BLaER1 treated with 17β-estradiol and CSF1 and Interleukin-3, amounts not matched to agents 10 nM and 100 nM (cell line): Measurements from ENCODE around the gene KIAA1958.

Experiments
- H3K27ac ChIP-seq, 11 experiments: shearing (Covaris generic); formaldehyde crosslinking; 2 replicates each; pipeline ENCODE4 v1.8.1; 2022
- H3K27me3 ChIP-seq, 11 experiments: shearing (Covaris generic); formaldehyde crosslinking; 2 replicates each; pipeline ENCODE4 v1.8.1; 2022
- H3K36me3 ChIP-seq, 11 experiments: shearing (Covaris generic); formaldehyde crosslinking; 2 replicates each; pipeline ENCODE4 v1.8.1; 2022
- H3K4me1 ChIP-seq, 10 experiments: shearing (Covaris generic); formaldehyde crosslinking; 2 replicates each; pipeline ENCODE4 v1.8.1; 2022
- H3K4me2 ChIP-seq, 11 experiments: shearing (Covaris generic); formaldehyde crosslinking; 2 replicates each; pipeline ENCODE4 v1.8.1; 2022
- H3K4me3 ChIP-seq, 10 experiments: shearing (Covaris generic); formaldehyde crosslinking; 2 replicates each; pipeline ENCODE4 v1.8.1; 2022
- H3K9ac ChIP-seq, 11 experiments: shearing (Covaris generic); formaldehyde crosslinking; 2 replicates each; pipeline ENCODE4 v1.8.1; 2022
- H3K9me3 ChIP-seq, 11 experiments: shearing (Covaris generic); formaldehyde crosslinking; replicated peaks in 1 of 11; 2 replicates each; pipeline ENCODE4 v1.8.1; 2022
- H4K20me1 ChIP-seq, 11 experiments: shearing (Covaris generic); formaldehyde crosslinking; 2 replicates each; pipeline ENCODE4 v1.8.1; 2022
- Cebpa-rat ChIP-seq, 11 experiments: shearing (Covaris generic); IDR thresholded peaks; 2 replicates each; pipeline ENCODE4 v1.8.1; 2022

Gene KIAA1958, protein sequence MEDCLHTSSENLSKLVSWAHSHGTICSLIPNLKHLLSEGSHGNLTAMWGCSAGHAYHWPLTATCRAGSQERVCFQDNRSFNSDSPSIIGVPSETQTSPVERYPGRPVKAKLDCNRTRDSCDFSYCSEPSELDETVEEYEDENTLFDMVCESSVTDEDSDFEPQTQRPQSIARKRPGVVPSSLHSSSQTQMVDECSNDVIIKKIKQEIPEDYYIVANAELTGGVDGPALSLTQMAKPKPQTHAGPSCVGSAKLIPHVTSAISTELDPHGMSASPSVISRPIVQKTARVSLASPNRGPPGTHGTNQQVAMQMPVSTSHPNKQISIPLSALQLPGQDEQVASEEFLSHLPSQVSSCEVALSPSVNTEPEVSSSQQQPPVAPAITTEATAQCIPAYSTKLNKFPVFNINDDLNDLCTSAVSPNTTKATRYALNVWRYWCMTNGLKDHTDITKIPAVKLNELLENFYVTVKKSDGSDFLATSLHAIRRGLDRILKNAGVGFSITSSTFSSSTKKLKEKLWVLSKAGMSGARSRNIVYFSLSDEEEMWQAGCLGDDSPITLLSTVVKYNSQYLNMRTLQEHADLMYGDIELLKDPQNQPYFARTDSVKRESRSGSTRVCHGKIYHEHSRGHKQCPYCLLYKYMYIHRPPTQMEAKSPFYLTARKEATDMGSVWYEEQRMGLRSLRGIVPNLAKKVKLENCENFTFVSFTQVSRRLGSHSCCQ

GRCh38 chr9:112486221-112487007 lies at the start of gene KIAA1958:
Gene KIAA1958 (plus strand): TSS chr9:112486827. CDS start chr9:112574081, 87,254 bp downstream.
- H3K36me3 ChIP-seq, result peaks cover 0 to 13% (median 5%) of the 10 kb centered on the region in 11 experiments; a peak in 7 of 22 replicates
- H4K20me1 ChIP-seq, result peaks cover 0 to 36% (median 24%) of the 10 kb centered on the region in 11 experiments; a peak in 13 of 22 replicates
- H3K4me1 ChIP-seq, result peaks cover 21 to 39% (median 34%) of the 10 kb centered on the region in 10 experiments
- no peaks in the 10 kb centered on the region for H3K27me3 ChIP-seq
- peak within 1 kb of the TSS; percentile 39 to 96 (median 90); a peak in 21 of 22 replicates for H3K27ac ChIP-seq
- H3K4me3 ChIP-seq, result peak within 1 kb of the TSS; percentile 78 to 98 (median 96)
- no peaks in the 10 kb centered on the region for H3K9me3 ChIP-seq
- H3K4me2 ChIP-seq, result peak within 1 kb of the TSS; percentile 86 to 97 (median 94)
- H3K9ac ChIP-seq, result peak within 1 kb of the TSS; percentile 87 to 95 (median 92)
- no peak for TF ChIP-seq Cebpa-rat (IDR thresholded peaks at IDR 0.05)

DNA sequence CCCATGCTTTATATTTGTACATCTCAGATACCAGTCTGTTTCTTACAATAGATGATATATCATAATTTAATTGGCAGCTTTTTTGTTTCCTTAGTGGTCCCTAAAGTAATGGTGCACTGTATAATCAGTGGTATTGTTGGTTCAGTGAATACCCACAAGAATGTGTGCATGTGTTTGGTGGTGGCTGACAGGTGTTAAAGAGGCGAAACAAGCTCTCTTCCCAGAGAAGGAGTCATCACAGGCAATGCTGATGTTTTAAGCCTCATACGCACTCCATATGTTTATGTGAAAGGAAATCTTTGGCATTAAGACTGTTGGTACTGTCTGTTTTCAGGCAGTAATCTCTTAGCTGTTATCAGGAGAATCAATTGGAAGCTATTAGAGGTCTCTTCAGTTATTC lies 49.2 kb upstream of the KIAA1958 start:
- Histone ChIP-seq H3K36me3 (peaks cover 0 to 39% (median 9%) of the 10 kb centered on the region in 11 experiments; a peak in 11 of 22 replicates), H4K20me1 (no peaks in the 10 kb centered on the region), H3K9me3 (no peaks in the 10 kb centered on the region), H3K27me3 (no peaks in the 10 kb centered on the region), H3K9ac (no peak overlapping the region), H3K4me2 (no peak overlapping the region), H3K27ac (no peak overlapping the region), H3K4me1 (no peaks in the 10 kb centered on the region), H3K4me3 (no peak overlapping the region)
- TF ChIP-seq Cebpa-rat (IDR thresholded peaks at IDR 0.05), result no peak

GRCh38 chr9:112439171-112439570 lies 47.5 kb upstream of the KIAA1958 start:
- no peak overlapping the region for H3K27ac ChIP-seq
- no peak overlapping the region for H3K4me2 ChIP-seq

GRCh38 chr9:112439825-112440224 lies 46.8 kb upstream of the KIAA1958 start:
- H3K9me3 ChIP-seq, result no peaks in the 10 kb centered on the region
- H3K4me2 ChIP-seq, result no peak overlapping the region
- H3K27me3 ChIP-seq, result no peaks in the 10 kb centered on the region
- H3K27ac ChIP-seq, result no peak overlapping the region
- no peaks in the 10 kb centered on the region for H4K20me1 ChIP-seq
- H3K4me3 ChIP-seq, result no peak overlapping the region
- no peak overlapping the region for H3K9ac ChIP-seq
- peaks cover 0 to 33% (median 9%) of the 10 kb centered on the region in 11 experiments; a peak in 10 of 22 replicates for H3K36me3 ChIP-seq
- H3K4me1 ChIP-seq, result peaks cover 0 to 4% (median 2%) of the 10 kb centered on the region in 10 experiments; a peak in 9 of 20 replicates
- TF ChIP-seq Cebpa-rat (IDR thresholded peaks at IDR 0.05), result no peak

More at GRCh38 chr9:112439171-112439570, 47.5 kb upstream of the KIAA1958 start:
- no peaks in the 10 kb centered on the region for H4K20me1 ChIP-seq
- no peak overlapping the region for H3K4me3 ChIP-seq
- peaks cover 0 to 33% (median 9%) of the 10 kb centered on the region in 11 experiments; a peak in 10 of 22 replicates for H3K36me3 ChIP-seq
- no peaks in the 10 kb centered on the region for H3K27me3 ChIP-seq
- H3K9me3 ChIP-seq, result no peaks in the 10 kb centered on the region
- TF ChIP-seq Cebpa-rat (IDR thresholded peaks at IDR 0.05), result no peak
- no peak overlapping the region for H3K9ac ChIP-seq
- H3K4me1 ChIP-seq, result no peaks in the 10 kb centered on the region

GRCh38 chr9:112443200-112443599 lies 43.4 kb upstream of the KIAA1958 start:
- Histone ChIP-seq H3K4me3 (no peak overlapping the region), H3K36me3 (peaks cover 0 to 25% (median 4%) of the 10 kb centered on the region in 11 experiments; a peak in 8 of 22 replicates), H3K4me2 (no peak overlapping the region), H3K9me3 (no peaks in the 10 kb centered on the region), H3K4me1 (peaks cover 9 to 34% (median 15%) of the 10 kb centered on the region in 10 experiments; a peak in 13 of 20 replicates), H3K27ac (no peak overlapping the region), H3K9ac (no peak overlapping the region), H4K20me1 (no peaks in the 10 kb centered on the region), H3K27me3 (no peaks in the 10 kb centered on the region)
- TF ChIP-seq Cebpa-rat (IDR thresholded peaks at IDR 0.05), result no peak

DNA sequence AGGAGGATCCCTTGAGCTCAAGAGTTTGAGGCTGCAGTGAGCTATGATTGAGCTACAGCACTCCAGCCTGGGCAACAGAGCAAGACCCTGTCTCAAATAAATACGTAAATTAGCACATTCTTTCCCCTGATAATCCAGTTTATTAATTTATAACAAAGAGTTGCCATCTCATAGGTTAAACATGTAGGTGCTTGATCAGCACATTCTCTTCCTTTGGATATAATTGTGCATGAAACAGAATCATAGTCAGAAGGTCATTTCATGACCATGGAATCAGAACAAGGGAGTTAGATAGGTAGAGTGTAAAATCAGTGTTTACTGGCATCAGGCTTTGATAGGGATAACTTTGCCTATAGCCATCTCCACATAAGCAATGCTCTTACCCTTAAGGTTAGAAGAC lies 43.0 kb upstream of the KIAA1958 start:
- Histone ChIP-seq H3K9ac (no peak overlapping the region), H3K27ac (no peak overlapping the region), H3K9me3 (no peaks in the 10 kb centered on the region), H3K36me3 (peaks cover 0 to 25% (median 4%) of the 10 kb centered on the region in 11 experiments; a peak in 7 of 22 replicates), H3K4me3 (no peak overlapping the region), H3K27me3 (no peaks in the 10 kb centered on the region), H3K4me2 (no peak overlapping the region), H3K4me1 (peaks cover 9 to 34% (median 15%) of the 10 kb centered on the region in 10 experiments; a peak in 13 of 20 replicates), H4K20me1 (no peaks in the 10 kb centered on the region)
- TF ChIP-seq Cebpa-rat (IDR thresholded peaks at IDR 0.05), result no peak

DNA sequence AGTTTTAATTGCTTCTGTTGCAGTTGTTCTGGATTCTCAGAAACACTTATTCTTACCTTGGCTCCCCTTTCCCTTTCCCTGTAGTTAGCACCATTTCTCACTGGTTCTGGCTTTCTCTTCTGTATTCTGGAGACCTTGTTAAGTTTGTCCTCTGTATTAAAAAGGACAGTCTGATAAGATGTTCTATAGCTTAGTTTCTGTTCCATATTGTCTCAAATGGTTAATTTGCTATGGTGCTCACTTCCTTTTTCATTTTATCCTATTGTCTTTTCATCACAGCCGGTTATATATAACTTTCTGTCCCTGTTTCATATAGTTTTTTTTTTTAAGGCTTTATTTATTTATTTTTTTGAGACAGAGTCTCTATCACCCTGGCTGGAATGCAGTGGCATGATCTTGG lies 41.4 kb upstream of the KIAA1958 start:
- no peak for TF ChIP-seq Cebpa-rat (IDR thresholded peaks at IDR 0.05)
- Histone ChIP-seq H3K4me2 (peak overlapping the region in 5 of 11 experiments; percentile 7 to 43 (median 30); a peak in 8 of 22 replicates), H3K9me3 (no peaks in the 10 kb centered on the region)

GRCh38 chr9:112446080-112446479 lies 40.5 kb upstream of the KIAA1958 start:
- Histone ChIP-seq H3K27me3 (no peaks in the 10 kb centered on the region), H3K27ac (peak overlapping the region in 1 of 11 experiments; percentile 14; a peak in 1 of 22 replicates), H3K4me1 (peaks cover 16 to 43% (median 27%) of the 10 kb centered on the region in 10 experiments), H3K4me3 (no peak overlapping the region), H3K9me3 (no peaks in the 10 kb centered on the region), H3K4me2 (peak overlapping the region in 3 of 11 experiments; percentile 7 to 30 (median 27); a peak in 2 of 22 replicates), H3K9ac (no peak overlapping the region), H4K20me1 (no peaks in the 10 kb centered on the region), H3K36me3 (peaks cover 0 to 13% (median 0%) of the 10 kb centered on the region in 11 experiments; a peak in 7 of 22 replicates)
- no peak for TF ChIP-seq Cebpa-rat (IDR thresholded peaks at IDR 0.05)

More for the DNA sequence above, 41.4 kb upstream of the KIAA1958 start:
- Histone ChIP-seq H3K9ac (no peak overlapping the region), H3K27me3 (no peaks in the 10 kb centered on the region), H3K4me1 (peaks cover 12 to 35% (median 21%) of the 10 kb centered on the region in 10 experiments; a peak in 18 of 20 replicates), H4K20me1 (no peaks in the 10 kb centered on the region), H3K4me3 (no peak overlapping the region), H3K36me3 (peaks cover 0 to 18% (median 0%) of the 10 kb centered on the region in 11 experiments; a peak in 7 of 22 replicates), H3K27ac (peak overlapping the region in 2 of 11 experiments; percentile 1 to 14; a peak in 1 of 22 replicates)
